HEK293 (cell line): ENCODE measurements around the gene TRIM8.

Experiments
- CTCF ChIA-PET: fragments of 350-600 bp; formaldehyde crosslinking; extraction: SDS; loops from one replicate; lab custom pipeline; 2021; ENCODE audit warnings: antibody characterized with exemption; lab: Yijun Ruan, JAX
- POLR2A ChIA-PET: fragments of 300-600 bp; formaldehyde crosslinking; extraction: SDS; loops from one replicate; lab custom pipeline; 2020; ENCODE audit warnings: antibody characterized with exemption, inconsistent platforms; lab: Yijun Ruan, JAX
- H3K27ac ChIP-seq: fragments of 200-500 bp; sonication (Bioruptor generic); 2 replicates; pipeline ENCODE4 v1.5.1; 2014; ENCODE audit warnings: low read depth, low read length, control low read depth, inconsistent platforms; ENCODE audit errors: extremely low read depth
- H3K36me3 ChIP-seq, 2 experiments: fragments of 200-500 bp in 1 of 2; sonication (Bioruptor generic) in 1 of 2; 1 replicate in 1 of 2; 2 replicates in 1 of 2; pipeline ENCODE4 v1.5.1; 2014 to 2017; ENCODE audit warnings: inconsistent platforms in 2 of 2, low read length in 2 of 2; ENCODE audit not compliant: control insufficient read depth in 2 of 2, insufficient read depth in 1 of 2
- H3K4me1 ChIP-seq: fragments of 200-500 bp; sonication (Bioruptor generic); 2 replicates; pipeline ENCODE4 v1.5.1; 2014; ENCODE audit warnings: mild to moderate bottlenecking, low read length, inconsistent platforms; ENCODE audit not compliant: control insufficient read depth, insufficient read depth
- H3K4me3 ChIP-seq: 2 replicates; pipeline ENCODE4 v1.5.1; 2011; ENCODE audit warnings: low read depth, mild to moderate bottlenecking, control low read depth, low read length, moderate library complexity
- H3K9me3 ChIP-seq: fragments of 200-500 bp; sonication (Bioruptor generic); 2 replicates; pipeline ENCODE4 v1.5.1; 2014; ENCODE audit warnings: low read depth, low read length, inconsistent platforms; ENCODE audit not compliant: control insufficient read depth, insufficient read depth
- MZF1 ChIP-seq: fragments of 450-650 bp; formaldehyde crosslinking; IDR thresholded peaks from 2 replicates; pipeline ENCODE4 v1.5.1; 2017; ENCODE audit warnings: missing biosample characterization, missing genetic modification characterization, borderline replicate concordance
- ZFP37 ChIP-seq: fragments of 450-650 bp; formaldehyde crosslinking; IDR thresholded peaks from 2 replicates; pipeline ENCODE4 v1.5.1; 2016; ENCODE audit warnings: missing biosample characterization, missing genetic modification characterization
- ZNF121 ChIP-seq: fragments of 450-650 bp; formaldehyde crosslinking; IDR thresholded peaks from 2 replicates; pipeline ENCODE4 v1.5.1; 2016; ENCODE audit warnings: missing biosample characterization, missing genetic modification characterization
- ZNF202 ChIP-seq: fragments of 450-650 bp; formaldehyde crosslinking; IDR thresholded peaks from 2 replicates; pipeline ENCODE4 v1.5.1; 2016; ENCODE audit warnings: missing biosample characterization, missing genetic modification characterization, borderline replicate concordance
- ZNF350 ChIP-seq: fragments of 450-650 bp; formaldehyde crosslinking; IDR thresholded peaks from 2 replicates; pipeline ENCODE4 v1.5.0; 2017; ENCODE audit warnings: missing biosample characterization, mild to moderate bottlenecking, missing genetic modification characterization
- ZNF521 ChIP-seq: fragments of 450-650 bp; formaldehyde crosslinking; IDR thresholded peaks from 2 replicates; pipeline ENCODE4 v1.5.1; 2017; ENCODE audit warnings: missing biosample characterization, mild to moderate bottlenecking, missing genetic modification characterization
- ZNF548 ChIP-seq: fragments of 450-650 bp; formaldehyde crosslinking; IDR thresholded peaks from 2 replicates; pipeline ENCODE4 v1.5.1; 2016; ENCODE audit warnings: missing biosample characterization, missing genetic modification characterization
- ZNF561 ChIP-seq: fragments of 450-650 bp; IDR thresholded peaks from 2 replicates; pipeline ENCODE4 v1.5.1; 2018; ENCODE audit warnings: missing biosample characterization, missing genetic modification characterization, borderline replicate concordance
- ZNF585B ChIP-seq: fragments of 450-650 bp; formaldehyde crosslinking; IDR thresholded peaks from 2 replicates; pipeline ENCODE4 v1.5.1; 2016; ENCODE audit warnings: missing biosample characterization, missing genetic modification characterization
- ZNF830 ChIP-seq: fragments of 450-650 bp; IDR thresholded peaks from 2 replicates; pipeline ENCODE4 v1.5.0; 2018; ENCODE audit warnings: missing biosample characterization, missing genetic modification characterization, low read depth, mild to moderate bottlenecking, moderate library complexity
- TF ChIP-seq, protein P1 (sequence below): fragments of 450-650 bp; formaldehyde crosslinking; IDR thresholded peaks from 2 replicates; pipeline ENCODE4 v1.5.1; 2017; ENCODE audit warnings: missing biosample characterization, missing genetic modification characterization
- TF ChIP-seq, protein P2 (sequence below): fragments of 450-650 bp; formaldehyde crosslinking; IDR thresholded peaks from 2 replicates; pipeline ENCODE4 v1.5.1; 2017; ENCODE audit warnings: missing biosample characterization, missing genetic modification characterization
- TF ChIP-seq, protein P3 (sequence below): fragments of 450-650 bp; formaldehyde crosslinking; conservative IDR thresholded peaks from 2 replicates; pipeline ENCODE4 v1.5.1; 2016; ENCODE audit warnings: low read depth, missing biosample characterization, missing genetic modification characterization

Gene TRIM8

GRCh38 chr10:102701272-102701671 is 57.0 kb downstream of the TRIM8 start:
- POLR2A ChIA-PET = interaction anchor here (1.1 kb wide), 1 partner anchor 14 kb away, joined by 5 read pairs; the partner anchor contains the start of genes ARL3 and SFXN2
- Histone ChIP-seq H3K27ac (no peak overlapping the region), H3K4me3 (no peak overlapping the region), H3K36me3 (peaks cover 8 to 33% of the 10 kb centered on the region in 2 experiments; a peak in 2 of 3 replicates), H3K9me3 (no peaks in the 10 kb centered on the region), H3K4me1 (no peaks in the 10 kb centered on the region)
- CTCF ChIA-PET = interaction anchor here (1.2 to 4.3 kb wide), 2 partner anchors 22 to 31 kb away, joined by 5 to 19 read pairs; no protein-coding TSS in a partner anchor
- TF ChIP-seq ZNF521 (no peak), ZNF585B (tag by site-specific recombination) (no peak), MZF1 (no peak), ZNF350 (no peak), ZNF561 (tag by site-specific recombination) (no peak), ZFP37 (tag by site-specific recombination) (no peak), ZNF830 (tag by site-specific recombination) (no peak)
- TF ChIP-seq, protein P1, sequence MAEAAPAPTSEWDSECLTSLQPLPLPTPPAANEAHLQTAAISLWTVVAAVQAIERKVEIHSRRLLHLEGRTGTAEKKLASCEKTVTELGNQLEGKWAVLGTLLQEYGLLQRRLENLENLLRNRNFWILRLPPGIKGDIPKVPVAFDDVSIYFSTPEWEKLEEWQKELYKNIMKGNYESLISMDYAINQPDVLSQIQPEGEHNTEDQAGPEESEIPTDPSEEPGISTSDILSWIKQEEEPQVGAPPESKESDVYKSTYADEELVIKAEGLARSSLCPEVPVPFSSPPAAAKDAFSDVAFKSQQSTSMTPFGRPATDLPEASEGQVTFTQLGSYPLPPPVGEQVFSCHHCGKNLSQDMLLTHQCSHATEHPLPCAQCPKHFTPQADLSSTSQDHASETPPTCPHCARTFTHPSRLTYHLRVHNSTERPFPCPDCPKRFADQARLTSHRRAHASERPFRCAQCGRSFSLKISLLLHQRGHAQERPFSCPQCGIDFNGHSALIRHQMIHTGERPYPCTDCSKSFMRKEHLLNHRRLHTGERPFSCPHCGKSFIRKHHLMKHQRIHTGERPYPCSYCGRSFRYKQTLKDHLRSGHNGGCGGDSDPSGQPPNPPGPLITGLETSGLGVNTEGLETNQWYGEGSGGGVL (tag by site-specific recombination) = no peak
- TF ChIP-seq, protein P2, sequence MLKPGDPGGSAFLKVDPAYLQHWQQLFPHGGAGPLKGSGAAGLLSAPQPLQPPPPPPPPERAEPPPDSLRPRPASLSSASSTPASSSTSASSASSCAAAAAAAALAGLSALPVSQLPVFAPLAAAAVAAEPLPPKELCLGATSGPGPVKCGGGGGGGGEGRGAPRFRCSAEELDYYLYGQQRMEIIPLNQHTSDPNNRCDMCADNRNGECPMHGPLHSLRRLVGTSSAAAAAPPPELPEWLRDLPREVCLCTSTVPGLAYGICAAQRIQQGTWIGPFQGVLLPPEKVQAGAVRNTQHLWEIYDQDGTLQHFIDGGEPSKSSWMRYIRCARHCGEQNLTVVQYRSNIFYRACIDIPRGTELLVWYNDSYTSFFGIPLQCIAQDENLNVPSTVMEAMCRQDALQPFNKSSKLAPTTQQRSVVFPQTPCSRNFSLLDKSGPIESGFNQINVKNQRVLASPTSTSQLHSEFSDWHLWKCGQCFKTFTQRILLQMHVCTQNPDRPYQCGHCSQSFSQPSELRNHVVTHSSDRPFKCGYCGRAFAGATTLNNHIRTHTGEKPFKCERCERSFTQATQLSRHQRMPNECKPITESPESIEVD (tag by site-specific recombination) = no peak; the same call in 1 of the 2 replicates

GRCh38 chr10:102701796-102702195 is 57.5 kb downstream of the TRIM8 start:
- POLR2A ChIA-PET = interaction anchor here (1.1 kb wide), 1 partner anchor 13 kb away, joined by 5 read pairs; the partner anchor contains the start of genes ARL3 and SFXN2
- Histone ChIP-seq H3K9me3 (no peaks in the 10 kb centered on the region), H3K4me3 (no peak overlapping the region), H3K4me1 (no peaks in the 10 kb centered on the region), H3K36me3 (peaks cover 8 to 29% of the 10 kb centered on the region in 2 experiments; a peak in 2 of 3 replicates), H3K27ac (no peak overlapping the region)
- CTCF ChIA-PET = interaction anchor here (1.2 to 4.3 kb wide), 2 partner anchors 23 to 31 kb away, joined by 5 to 19 read pairs; no protein-coding TSS in a partner anchor
- TF ChIP-seq, protein P3, sequence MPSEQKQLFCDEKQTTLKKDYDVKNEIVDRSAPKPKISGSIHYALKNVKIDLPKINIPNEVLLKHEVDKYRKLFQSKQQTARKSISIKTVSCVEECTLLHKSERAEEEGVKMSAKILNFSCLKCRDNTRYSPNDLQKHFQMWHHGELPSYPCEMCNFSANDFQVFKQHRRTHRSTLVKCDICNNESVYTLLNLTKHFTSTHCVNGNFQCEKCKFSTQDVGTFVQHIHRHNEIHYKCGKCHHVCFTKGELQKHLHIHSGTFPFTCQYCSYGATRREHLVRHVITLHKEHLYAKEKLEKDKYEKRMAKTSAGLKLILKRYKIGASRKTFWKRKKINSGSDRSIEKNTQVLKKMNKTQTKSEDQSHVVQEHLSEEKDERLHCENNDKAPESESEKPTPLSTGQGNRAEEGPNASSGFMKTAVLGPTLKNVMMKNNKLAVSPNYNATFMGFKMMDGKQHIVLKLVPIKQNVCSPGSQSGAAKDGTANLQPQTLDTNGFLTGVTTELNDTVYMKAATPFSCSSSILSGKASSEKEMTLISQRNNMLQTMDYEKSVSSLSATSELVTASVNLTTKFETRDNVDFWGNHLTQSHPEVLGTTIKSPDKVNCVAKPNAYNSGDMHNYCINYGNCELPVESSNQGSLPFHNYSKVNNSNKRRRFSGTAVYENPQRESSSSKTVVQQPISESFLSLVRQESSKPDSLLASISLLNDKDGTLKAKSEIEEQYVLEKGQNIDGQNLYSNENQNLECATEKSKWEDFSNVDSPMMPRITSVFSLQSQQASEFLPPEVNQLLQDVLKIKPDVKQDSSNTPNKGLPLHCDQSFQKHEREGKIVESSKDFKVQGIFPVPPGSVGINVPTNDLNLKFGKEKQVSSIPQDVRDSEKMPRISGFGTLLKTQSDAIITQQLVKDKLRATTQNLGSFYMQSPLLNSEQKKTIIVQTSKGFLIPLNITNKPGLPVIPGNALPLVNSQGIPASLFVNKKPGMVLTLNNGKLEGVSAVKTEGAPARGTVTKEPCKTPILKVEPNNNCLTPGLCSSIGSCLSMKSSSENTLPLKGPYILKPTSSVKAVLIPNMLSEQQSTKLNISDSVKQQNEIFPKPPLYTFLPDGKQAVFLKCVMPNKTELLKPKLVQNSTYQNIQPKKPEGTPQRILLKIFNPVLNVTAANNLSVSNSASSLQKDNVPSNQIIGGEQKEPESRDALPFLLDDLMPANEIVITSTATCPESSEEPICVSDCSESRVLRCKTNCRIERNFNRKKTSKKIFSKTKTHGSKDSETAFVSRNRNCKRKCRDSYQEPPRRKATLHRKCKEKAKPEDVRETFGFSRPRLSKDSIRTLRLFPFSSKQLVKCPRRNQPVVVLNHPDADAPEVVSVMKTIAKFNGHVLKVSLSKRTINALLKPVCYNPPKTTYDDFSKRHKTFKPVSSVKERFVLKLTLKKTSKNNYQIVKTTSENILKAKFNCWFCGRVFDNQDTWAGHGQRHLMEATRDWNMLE (tag by site-specific recombination) = no peak
- TF ChIP-seq ZNF121 (tag by site-specific recombination) = peak; percentile 91

DNA sequence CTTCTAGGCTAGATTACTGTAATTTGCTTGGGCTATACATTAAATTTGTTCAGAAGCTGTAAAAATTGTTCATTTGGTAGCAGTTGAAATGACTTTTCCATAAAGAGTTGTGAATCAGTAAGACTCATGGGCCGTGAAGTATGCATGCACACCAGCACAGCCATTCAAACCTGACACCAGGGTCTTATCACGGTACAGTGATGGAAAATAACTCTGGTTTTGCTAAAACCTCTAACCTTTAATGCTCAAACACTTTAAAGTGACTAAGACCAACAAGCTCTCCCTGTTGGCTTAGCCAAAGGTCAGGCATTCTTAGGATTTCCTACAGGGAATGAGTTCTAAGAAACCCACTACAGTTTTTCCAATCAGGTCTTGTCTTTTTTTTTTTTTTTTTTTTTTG is 58.5 kb downstream of the TRIM8 start:
- TF ChIP-seq ZNF548 (tag by site-specific recombination) = no peak
- TF ChIP-seq, protein P2 (tag by site-specific recombination) = 0 out of 2 replicates have a peak, but pooled peaks have one; percentile 26
- no peak for TF ChIP-seq ZNF202
- Histone ChIP-seq H3K27ac (no peak overlapping the region), H3K9me3 (no peaks in the 10 kb centered on the region), H3K4me3 (no peak overlapping the region), H3K36me3 (peaks cover 8 to 22% of the 10 kb centered on the region in 2 experiments; a peak in 2 of 3 replicates), H3K4me1 (no peaks in the 10 kb centered on the region)
- ChIA-PET CTCF (interaction anchor here (4.3 kb wide), 1 partner anchor 24 kb away, joined by 19 read pairs; no protein-coding TSS in a partner anchor), POLR2A (interaction anchor here (0.7 kb wide), 1 partner anchor 177 kb away, joined by 3 read pairs; no protein-coding TSS in a partner anchor)
